K562 (cell line): ENCODE results near the gene MPHOSPH9. TPM values are rescaled to one million over a fixed set of nuclear protein-coding genes. Genes with fewer than 3 reads are reported as not detected.
A peak's percentile ranks its signal among the peaks of the same experiment; 100 is the strongest.

Experiments
- CGGBP1 ChIP-seq: fragments of 250-450 bp; sonication (Bioruptor Pico); IDR thresholded peaks from 2 replicates; pipeline ENCODE4 v1.9.0; 2021; ENCODE audit warnings: mild to moderate bottlenecking
- ELF4 ChIP-seq: fragments of 450-650 bp; formaldehyde crosslinking; IDR thresholded peaks from 2 replicates; pipeline ENCODE4 v1.4.0; 2022; ENCODE audit warnings: missing genetic modification characterization
- FOXO4 ChIP-seq: fragments of 450-650 bp; formaldehyde crosslinking; IDR thresholded peaks from 2 replicates; pipeline ENCODE4 v1.4.0; 2020; ENCODE audit warnings: mild to moderate bottlenecking, moderate library complexity
- KAT7 ChIP-seq: sonication (generic); formaldehyde crosslinking; IDR thresholded peaks from 2 replicates; pipeline ENCODE4 v1.8.0; 2022; ENCODE audit warnings: missing genetic modification reagents, mild to moderate bottlenecking, borderline replicate concordance
- MIER1 ChIP-seq: fragments of 450-650 bp; IDR thresholded peaks from 2 replicates; pipeline ENCODE4 v1.6.1; 2016; ENCODE audit warnings: antibody characterized with exemption, mild to moderate bottlenecking, low read depth
- MYBL2 ChIP-seq, 2 experiments: fragments of 450-650 bp in 1 of 2; sonication (generic) in 1 of 2; formaldehyde crosslinking in 1 of 2; IDR thresholded peaks; 2 replicates each; pipeline versions ENCODE4 v1.6.1 to v1.8.1; 2017 to 2022; ENCODE audit warnings: borderline replicate concordance in 1 of 2, inconsistent platforms in 1 of 2, low read depth in 1 of 2, mild to moderate bottlenecking in 1 of 2, missing genetic modification reagents in 1 of 2, moderate library complexity in 1 of 2
- NR2C1 ChIP-seq, 2 experiments: fragments of 450-650 bp; IDR thresholded peaks; 2 replicates each; pipeline ENCODE4 v1.6.1; 2017; ENCODE audit warnings: mild to moderate bottlenecking in 2 of 2, antibody characterized with exemption in 1 of 2, inconsistent platforms in 1 of 2, missing compliant biosample characterization in 1 of 2, missing genetic modification characterization in 1 of 2
- NR2F6 ChIP-seq: fragments of 450-650 bp; formaldehyde crosslinking; IDR thresholded peaks from 2 replicates; pipeline ENCODE4 v1.4.0; 2020; ENCODE audit warnings: mild to moderate bottlenecking
- RCOR1 ChIP-seq, 2 experiments: IDR thresholded peaks; 2 replicates each; pipeline ENCODE4 v1.6.1; 2012; ENCODE audit warnings: low read depth in 2 of 2, low read length in 2 of 2, borderline replicate concordance in 1 of 2, improper control_type of control experiment in 1 of 2
- RNF219 ChIP-seq: fragments of 250-450 bp; sonication (Bioruptor Pico); IDR thresholded peaks from 2 replicates; pipeline ENCODE4 v1.5.0; 2022; ENCODE audit warnings: mild to moderate bottlenecking
- SPI1 ChIP-seq: IDR thresholded peaks from 2 replicates; pipeline ENCODE4 v1.6.1; 2011; ENCODE audit warnings: low read depth, low read length, control low read depth, borderline replicate concordance
- SRSF7 ChIP-seq: fragments of 200-400 bp; formaldehyde crosslinking; optimal IDR thresholded peaks from 2 replicates; pipeline ENCODE3; 2017; ENCODE audit warnings: mild to moderate bottlenecking, low read depth, low read length
- STAT5B ChIP-seq: fragments of 250-450 bp; sonication (Bioruptor Pico); IDR thresholded peaks from 2 replicates; pipeline ENCODE4 v1.8.0; 2021; ENCODE audit warnings: mild to moderate bottlenecking, inconsistent platforms
- TFAP4 ChIP-seq: sonication (generic); formaldehyde crosslinking; IDR thresholded peaks from 2 replicates; pipeline ENCODE4 v1.8.0; 2022; ENCODE audit warnings: missing genetic modification reagents, mild to moderate bottlenecking, moderate library complexity, borderline replicate concordance
- ZNF592 ChIP-seq: fragments of 450-650 bp; IDR thresholded peaks from 2 replicates; pipeline ENCODE4 v1.6.1; 2017; ENCODE audit warnings: antibody characterized with exemption, mild to moderate bottlenecking
- polyA plus RNA-seq, 8 experiments: library from polyadenylated mRNA; depleted of rRNA in 4 of 8; stranded (reverse) in 5 of 8; unstranded in 3 of 8; fragments of >200 nt; fragmentation: Nextera tagmentation in 2 of 8; fragmentation: Illumina TruSeq in 1 of 8; extraction: Ambion mirVana in 2 of 8; extraction: Trizol in 1 of 8; gene quantifications; 2 replicates each; pipeline versions ENCODE4 v1.2.1 to v1.2.3, GENCODE V29; 2011 to 2014; ENCODE audit warnings: inconsistent platforms in 1 of 8, missing spikeins in 1 of 8
- total RNA-seq, 7 experiments: library from RNA; depleted of rRNA in 6 of 7; stranded (reverse); fragments of >200 nt in 6 of 7; fragmentation: Illumina TruSeq in 2 of 7; extraction: Trizol in 2 of 7; gene quantifications; 2 replicates each; pipeline versions ENCODE4 v1.2.1 to v1.2.3, GENCODE V29; 2011 to 2021; ENCODE audit warnings: low replicate concordance in 1 of 7

The MPHOSPH9 gene
- total and polyA plus RNA-seq, 9 of the 15 experiments (the other 6 are each of a cell fraction or from before 2014, with no cell fraction given) = 14.2 to 103 (median 54.5) TPM

GRCh38 chr12:123250471-123251383 is 17.8 kb upstream of the MPHOSPH9 start (continued):
- TF ChIP-seq SPI1 (no peak), TFAP4 (CRISPR knock-in tag) (peak; percentile 75), MIER1 (no peak), KAT7 (CRISPR knock-in tag) (no peak), RCOR1 (IDR thresholded peaks at IDR 0.05; ENCODE audit: borderline replicate concordance in 1 of 2, low read depth in 2 of 2, low read length in 2 of 2) (peak in 1 of 2 experiments; percentile 14; a peak in 1 of 4 replicates), NR2C1 (IDR thresholded peaks at IDR 0.05) (no peak), NR2C1 (tag; IDR thresholded peaks at IDR 0.05) (peak; percentile 19; the same call in 1 of the 2 replicates), STAT5B (no peak), ZNF592 (peak; percentile 39; the same call in 1 of the 2 replicates), RNF219 (no peak), FOXO4 (CRISPR knock-in tag) (no peak), CGGBP1 (CRISPR knock-in tag) (no peak), MYBL2 (IDR thresholded peaks at IDR 0.05; ENCODE audit: low read depth) (no peak), MYBL2 (CRISPR knock-in tag; IDR thresholded peaks at IDR 0.05; ENCODE audit: borderline replicate concordance) (no peak), SRSF7 (no peak), NR2F6 (CRISPR knock-in tag) (no peak), ELF4 (CRISPR knock-in tag) (no peak)
